PC-9 (cell line): ENCODE data around the gene EPHB2. TPM values are rescaled to one million over a fixed set of nuclear protein-coding genes. Genes with fewer than 3 reads are reported as not detected.
A peak's percentile ranks its signal among the peaks of the same experiment; 100 is the strongest.

Experiments
- BruUV-seq: library from RNA; stranded (reverse); fragments of 400-500 nt; replicated peaks from 2 replicates; lab custom pipeline; 2021; lab: Mats Ljungman, UMichigan
- CTCF ChIA-PET: fragments of 300-600 bp; sonication (Branson Sonifier 250); formaldehyde crosslinking; loops from one replicate; lab custom pipeline; 2022; ENCODE audit warnings: antibody characterized with exemption; lab: Charles Lee
- POLR2A ChIA-PET: fragments of 300-600 bp; sonication (Branson Sonifier 250); formaldehyde crosslinking; loops from one replicate; lab custom pipeline; 2022; ENCODE audit warnings: antibody characterized with exemption; ENCODE audit not compliant: unreplicated experiment; lab: Charles Lee
- DNase-seq, 2 experiments: peaks; one replicate each; pipeline versions ENCODE4 v3.0.0 to v3.0.0-alpha.2; 2015 to 2022; ENCODE audit warnings: mixed read lengths in 1 of 2
- H2AFZ ChIP-seq: fragments of 200-600 bp; sonication (generic); 2 replicates; pipeline ENCODE4 v1.8.1; 2017; ENCODE audit warnings: antibody characterized with exemption
- H3F3A ChIP-seq: fragments of 200-600 bp; sonication (generic); 2 replicates; pipeline ENCODE4 v1.8.1; 2017; ENCODE audit warnings: antibody characterized with exemption, mild to moderate bottlenecking, low read depth; ENCODE audit not compliant: insufficient read depth
- H3K27ac ChIP-seq: fragments of 200-600 bp; sonication (generic); 2 replicates; pipeline ENCODE4 v1.6.1; 2016; ENCODE audit warnings: mixed run types
- H3K27me3 ChIP-seq: fragments of 200-600 bp; sonication (generic); 2 replicates; pipeline ENCODE4 v1.6.1; 2016; ENCODE audit warnings: low read depth, mixed run types; ENCODE audit not compliant: insufficient read depth
- H3K36me3 ChIP-seq: fragments of 200-600 bp; sonication (generic); 2 replicates; pipeline ENCODE4 v1.6.1; 2016; ENCODE audit warnings: low read depth, mixed run types
- H3K4me1 ChIP-seq: fragments of 200-600 bp; sonication (generic); replicated peaks from 2 replicates; pipeline ENCODE4 v1.6.1; 2016; ENCODE audit warnings: mixed run types; ENCODE audit not compliant: insufficient read depth
- H3K4me2 ChIP-seq: fragments of 200-600 bp; sonication (generic); 2 replicates; pipeline ENCODE4 v1.6.1; 2017; ENCODE audit warnings: mixed run types
- H3K4me3 ChIP-seq: fragments of 200-600 bp; sonication (generic); 2 replicates; pipeline ENCODE4 v1.6.1; 2016; ENCODE audit warnings: mixed run types
- H3K79me2 ChIP-seq: fragments of 200-600 bp; sonication (generic); 2 replicates; pipeline ENCODE4 v1.6.1; 2017; ENCODE audit warnings: low read depth, mixed run types
- H3K9me2 ChIP-seq: fragments of 200-600 bp; sonication (generic); 2 replicates; pipeline ENCODE4 v1.8.1; 2017; ENCODE audit warnings: mild to moderate bottlenecking; ENCODE audit not compliant: insufficient read depth
- H3K9me3 ChIP-seq: fragments of 200-600 bp; sonication (generic); 2 replicates; pipeline ENCODE4 v1.8.1; 2016; ENCODE audit warnings: low read depth; ENCODE audit not compliant: insufficient read depth
- H4K20me1 ChIP-seq: fragments of 200-600 bp; sonication (generic); 2 replicates; pipeline ENCODE4 v1.8.1; 2017; ENCODE audit not compliant: insufficient read depth
- EZH2 ChIP-seq: fragments of 200-600 bp; sonication (generic); IDR thresholded peaks from 2 replicates; pipeline ENCODE4 v1.8.0; 2017; ENCODE audit warnings: antibody characterized with exemption, low read depth
- intact Hi-C: fragments of 100-400 bp; cut with micrococcal nuclease; formaldehyde crosslinking; loops from one replicate; pipeline ENCODE4 v1.10.0; 2022; ENCODE audit not compliant: unreplicated experiment
- total RNA-seq: library from RNA; stranded (reverse); gene quantifications from 2 replicates; pipeline ENCODE4 v1.2.3, GENCODE V29; 2021
- TF ChIP-seq, protein P1 (sequence below): fragments of 200-600 bp; sonication (generic); conservative IDR thresholded peaks from 2 replicates; pipeline ENCODE4 v1.6.1; 2017; ENCODE audit warnings: mixed run types, antibody characterized with exemption, mild to moderate bottlenecking, moderate library complexity

EPHB2 gene
- total RNA-seq, 1 experiment from 2014 or later = 26.7 TPM

DNA sequence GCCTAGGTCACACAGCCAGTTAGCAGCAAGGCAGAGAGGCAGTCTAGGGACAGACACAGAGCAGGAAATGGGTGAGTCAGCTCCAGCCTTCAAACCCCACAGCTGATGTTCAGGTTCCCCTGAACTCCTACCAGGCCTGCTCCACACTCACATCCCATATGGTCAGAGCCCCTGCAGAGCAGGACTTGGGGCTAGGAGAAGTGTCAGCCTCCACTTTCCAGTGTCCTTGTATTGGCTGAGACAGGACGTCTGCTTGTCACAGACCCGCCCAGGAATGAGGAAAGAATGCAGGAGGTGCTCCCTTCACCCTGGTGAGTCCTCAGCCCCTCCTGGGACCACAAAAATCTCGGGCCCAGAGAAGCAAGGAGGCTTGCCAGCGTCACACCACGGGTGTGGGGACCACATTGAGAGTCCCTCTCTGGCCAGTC lies 169.5 kb downstream of the EPHB2 start:
- DNase-seq = peak in 1 of 2 experiments; percentile 5
- intact Hi-C loops = no loop called here
- H3F3A ChIP-seq = no peaks in the 10 kb centered on the region
- no peak overlapping the region for H3K27ac ChIP-seq
- H3K36me3 ChIP-seq = no peaks in the 10 kb centered on the region
- TF ChIP-seq EZH2 = no peak
- TF ChIP-seq, protein P1, sequence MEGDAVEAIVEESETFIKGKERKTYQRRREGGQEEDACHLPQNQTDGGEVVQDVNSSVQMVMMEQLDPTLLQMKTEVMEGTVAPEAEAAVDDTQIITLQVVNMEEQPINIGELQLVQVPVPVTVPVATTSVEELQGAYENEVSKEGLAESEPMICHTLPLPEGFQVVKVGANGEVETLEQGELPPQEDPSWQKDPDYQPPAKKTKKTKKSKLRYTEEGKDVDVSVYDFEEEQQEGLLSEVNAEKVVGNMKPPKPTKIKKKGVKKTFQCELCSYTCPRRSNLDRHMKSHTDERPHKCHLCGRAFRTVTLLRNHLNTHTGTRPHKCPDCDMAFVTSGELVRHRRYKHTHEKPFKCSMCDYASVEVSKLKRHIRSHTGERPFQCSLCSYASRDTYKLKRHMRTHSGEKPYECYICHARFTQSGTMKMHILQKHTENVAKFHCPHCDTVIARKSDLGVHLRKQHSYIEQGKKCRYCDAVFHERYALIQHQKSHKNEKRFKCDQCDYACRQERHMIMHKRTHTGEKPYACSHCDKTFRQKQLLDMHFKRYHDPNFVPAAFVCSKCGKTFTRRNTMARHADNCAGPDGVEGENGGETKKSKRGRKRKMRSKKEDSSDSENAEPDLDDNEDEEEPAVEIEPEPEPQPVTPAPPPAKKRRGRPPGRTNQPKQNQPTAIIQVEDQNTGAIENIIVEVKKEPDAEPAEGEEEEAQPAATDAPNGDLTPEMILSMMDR = no peak
- BruUV-seq = no TSS peak
- ChIA-PET CTCF (interaction anchor here (0.6 kb wide), 1 partner anchor 173 kb away, joined by 3 read pairs; no protein-coding TSS in a partner anchor), POLR2A (no interaction called here)
- no peak overlapping the region for H2AFZ ChIP-seq
- no peaks in the 10 kb centered on the region for H3K79me2 ChIP-seq
- no peaks in the 10 kb centered on the region for H3K27me3 ChIP-seq
- H3K4me3 ChIP-seq = no peak overlapping the region
- no peaks in the 10 kb centered on the region for H3K9me3 ChIP-seq
- no peaks in the 10 kb centered on the region for H3K4me1 ChIP-seq
- no peaks in the 10 kb centered on the region for H4K20me1 ChIP-seq
- H3K9me2 ChIP-seq = no peaks in the 10 kb centered on the region
- H3K4me2 ChIP-seq = no peak overlapping the region

DNA sequence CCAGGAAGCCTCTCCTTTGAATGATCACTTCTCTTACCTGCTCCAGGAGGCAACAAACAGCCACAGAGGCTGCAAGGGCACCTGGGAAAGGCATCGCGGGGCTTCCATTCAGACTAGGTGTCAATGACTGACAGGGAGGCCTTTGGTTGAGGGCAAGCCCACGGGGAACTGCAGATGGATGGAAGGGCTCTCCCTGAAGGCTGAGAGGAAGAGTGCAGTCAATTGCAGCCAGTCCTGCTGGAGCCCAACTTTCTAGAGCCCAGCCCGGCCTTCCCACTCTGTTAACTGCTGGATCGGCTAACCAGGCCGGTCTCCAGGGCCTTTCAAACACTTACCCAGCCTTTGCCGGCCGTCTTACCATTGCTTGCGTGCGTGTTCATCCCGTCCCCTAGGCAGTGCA lies 172.8 kb downstream of the EPHB2 start:
- Histone ChIP-seq H3K27ac (no peak overlapping the region), H3K4me1 (no peaks in the 10 kb centered on the region), H3K9me2 (no peaks in the 10 kb centered on the region), H3K4me2 (no peak overlapping the region), H3K4me3 (no peak overlapping the region), H3F3A (no peaks in the 10 kb centered on the region), H3K27me3 (no peaks in the 10 kb centered on the region), H4K20me1 (no peaks in the 10 kb centered on the region), H3K79me2 (no peaks in the 10 kb centered on the region), H3K36me3 (no peaks in the 10 kb centered on the region), H2AFZ (no peak overlapping the region), H3K9me3 (no peaks in the 10 kb centered on the region)
- intact Hi-C loops = no loop called here
- no TSS peak for BruUV-seq
- DNase-seq = no peak
- CTCF ChIA-PET = no interaction called here
- no peak for TF ChIP-seq EZH2
- TF ChIP-seq, protein P1 = no peak
- POLR2A ChIA-PET = no interaction called here

DNA sequence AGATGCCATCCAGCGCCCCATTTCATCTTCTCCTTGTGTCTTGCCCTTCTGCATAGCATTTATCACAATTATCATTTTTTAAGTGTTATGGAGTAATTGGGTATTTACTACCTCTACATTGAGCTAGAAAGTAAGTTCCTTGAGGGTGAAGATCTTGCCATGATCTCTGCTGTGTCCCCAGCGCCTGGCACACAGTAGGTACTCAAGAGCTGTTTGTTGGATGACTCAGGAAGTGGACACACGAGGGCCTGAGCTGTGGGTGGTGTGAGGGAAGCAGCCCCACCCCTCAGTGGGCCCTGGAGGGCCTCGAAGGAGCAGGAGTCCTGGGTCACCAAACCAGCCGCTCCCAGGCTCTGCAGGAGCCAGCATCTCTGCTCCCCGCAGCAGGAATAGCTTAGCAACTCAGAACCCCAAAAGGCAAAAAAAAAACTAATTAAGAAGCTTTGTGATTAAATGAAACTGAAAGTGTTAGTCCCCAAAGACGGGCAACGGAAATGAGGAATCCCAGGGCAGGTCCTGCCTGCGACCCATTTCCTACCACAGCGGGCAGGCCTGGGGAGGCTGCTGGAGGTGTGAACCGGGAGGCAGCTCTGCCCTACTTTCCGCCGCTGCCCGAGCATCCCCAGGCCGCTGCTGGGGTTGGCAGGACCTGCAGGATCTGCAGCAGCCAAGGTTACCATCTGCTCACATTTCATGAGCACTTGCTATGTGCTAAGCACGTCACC lies 174.3 kb downstream of the EPHB2 start:
- H3K9me2 ChIP-seq = no peaks in the 10 kb centered on the region
- TF ChIP-seq, protein P1 = no peak
- no peak for TF ChIP-seq EZH2
- no peaks in the 10 kb centered on the region for H3K27me3 ChIP-seq
- H2AFZ ChIP-seq = no peak overlapping the region
- H3K36me3 ChIP-seq = no peaks in the 10 kb centered on the region
- no peak overlapping the region for H3K4me2 ChIP-seq
- ChIA-PET POLR2A (no interaction called here), CTCF (no interaction called here)
- no peak overlapping the region for H3K27ac ChIP-seq
- no peaks in the 10 kb centered on the region for H3K4me1 ChIP-seq
- no peaks in the 10 kb centered on the region for H3K79me2 ChIP-seq
- no peak for DNase-seq
- intact Hi-C loops = no loop called here
- no peaks in the 10 kb centered on the region for H3F3A ChIP-seq
- BruUV-seq = no TSS peak
- no peak overlapping the region for H3K4me3 ChIP-seq
- H4K20me1 ChIP-seq = no peaks in the 10 kb centered on the region
- H3K9me3 ChIP-seq = no peaks in the 10 kb centered on the region
